Endodermal cell (in vitro differentiated cells): ENCODE data around the gene MGAT3. TPM values are rescaled to one million over a fixed set of nuclear protein-coding genes. Genes with fewer than 3 reads are reported as not detected.

Experiments used
- DNase-seq: peaks from one replicate; pipeline ENCODE4 v3.0.0-alpha.2; 2017
- H3K27ac ChIP-seq: 2 replicates; pipeline ENCODE4 v1.5.1; 2013; ENCODE audit warnings: mild to moderate bottlenecking, low read depth, low read length, moderate library complexity
- H3K27me3 ChIP-seq: 2 replicates; pipeline ENCODE4 v1.6.1; 2013; ENCODE audit warnings: mild to moderate bottlenecking, low read length, moderate library complexity; ENCODE audit not compliant: insufficient read depth, control insufficient read depth, poor library complexity, severe bottlenecking
- H3K36me3 ChIP-seq: 2 replicates; pipeline ENCODE4 v1.7.0; 2013; ENCODE audit warnings: mild to moderate bottlenecking, low read length, moderate library complexity; ENCODE audit not compliant: control insufficient read depth, insufficient read depth
- H3K4me1 ChIP-seq: one replicate; pipeline ENCODE4 v1.7.0; 2013; ENCODE audit warnings: low read length; ENCODE audit not compliant: control insufficient read depth, insufficient read depth
- H3K4me3 ChIP-seq: 2 replicates; pipeline ENCODE4 v1.5.1; 2013; ENCODE audit warnings: mild to moderate bottlenecking, low read length, moderate library complexity
- H3K9ac ChIP-seq: 2 replicates; pipeline ENCODE4 v1.6.1; 2013; ENCODE audit warnings: mild to moderate bottlenecking, low read length, moderate library complexity; ENCODE audit not compliant: poor library complexity, severe bottlenecking; ENCODE audit errors: extremely low read depth
- H3K9me3 ChIP-seq: 2 replicates; pipeline ENCODE4 v1.6.1; 2013; ENCODE audit warnings: mild to moderate bottlenecking, low read length, moderate library complexity; ENCODE audit not compliant: control insufficient read depth
- H3K27ac Mint-ChIP-seq: 2 replicates; pipeline ENCODE4 v1.8.0; 2020; ENCODE audit warnings: mixed read lengths
- H3K27me3 Mint-ChIP-seq: 2 replicates; pipeline ENCODE4 v1.8.0; 2021; ENCODE audit warnings: mild to moderate bottlenecking, mixed read lengths; ENCODE audit not compliant: insufficient read depth
- H3K36me3 Mint-ChIP-seq: 2 replicates; pipeline ENCODE4 v1.8.0; 2020; ENCODE audit warnings: low read depth, mixed read lengths
- H3K4me1 Mint-ChIP-seq: 2 replicates; pipeline ENCODE4 v1.8.0; 2020; ENCODE audit warnings: mixed read lengths
- H3K4me3 Mint-ChIP-seq: 2 replicates; pipeline ENCODE4 v1.8.0; 2020; ENCODE audit warnings: mild to moderate bottlenecking, moderate library complexity, mixed read lengths
- H3K9me3 Mint-ChIP-seq: 2 replicates; pipeline ENCODE4 v1.8.0; 2020; ENCODE audit warnings: mild to moderate bottlenecking, mixed read lengths
- WGBS, 2 experiments: methylation state at CpG; one replicate each; pipeline versions ENCODE4 v1.1.5 to v1.1.7; 2013; ENCODE audit warnings: missing lambda C conversion rate in 2 of 2, mixed read lengths in 1 of 2; ENCODE audit not compliant: insufficient coverage in 1 of 2, insufficient read length in 1 of 2; 5-methylcytosine and 5-hydroxymethylcytosine counted together
- total RNA-seq, 2 donors: library from RNA; stranded (reverse); fragmentation: NEBNext Ultra II Directional in 1 of 2; extraction: Animal tissue kit (Norgen Biotek cat#: 25700) in 1 of 2; gene quantifications; 2 replicates in 1 of 2; 3 replicates in 1 of 2; pipeline ENCODE4 v1.2.1, GENCODE V29; 2021
- TF ChIP-seq, protein P1 (sequence below): fragments of 200-600 bp; sonication (generic); conservative IDR thresholded peaks from 2 replicates; pipeline ENCODE4 v1.5.0; 2021; ENCODE audit warnings: antibody characterized with exemption, mild to moderate bottlenecking

MGAT3 gene
- total RNA-seq, 2 donors from 2014 or later: 9.0 to 16.7 TPM

DNA sequence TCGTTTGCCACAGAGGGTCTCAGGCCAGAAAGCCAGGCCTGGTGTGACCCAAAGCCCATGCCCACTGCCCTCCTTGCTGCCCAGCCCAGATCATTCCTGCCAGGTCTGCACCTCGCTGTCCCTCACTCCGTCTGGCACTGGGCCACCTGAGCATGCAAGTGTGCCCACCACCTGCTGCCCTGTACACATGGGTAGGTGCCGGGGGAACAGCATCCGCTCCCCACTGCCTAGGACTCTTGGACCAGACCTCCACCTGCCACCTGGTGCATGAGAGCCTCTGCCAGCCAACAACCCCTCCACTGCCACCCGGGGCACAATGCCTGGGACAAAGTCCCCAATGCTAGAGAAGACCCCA lies 12.5 kb downstream of the MGAT3 start:
- H3K27me3 Mint-ChIP-seq: no peaks in the 10 kb centered on the region
- peaks cover 38% of the 10 kb centered on the region for H3K4me1 ChIP-seq
- no peaks in the 10 kb centered on the region for H3K27me3 ChIP-seq
- no peaks in the 10 kb centered on the region for H3K9me3 ChIP-seq
- 86 to 100% methylated on average over 2 to 6 of the region's 6 CpGs for WGBS, 2 experiments
- H3K36me3 Mint-ChIP-seq: no peaks in the 10 kb centered on the region
- no peak overlapping the region for H3K4me3 Mint-ChIP-seq
- H3K4me3 ChIP-seq: no peak overlapping the region
- H3K27ac ChIP-seq: no peak overlapping the region
- no peaks in the 10 kb centered on the region for H3K9me3 Mint-ChIP-seq
- H3K4me1 Mint-ChIP-seq: peaks cover 31% of the 10 kb centered on the region
- H3K27ac Mint-ChIP-seq: no peak overlapping the region
- TF ChIP-seq, protein P1, sequence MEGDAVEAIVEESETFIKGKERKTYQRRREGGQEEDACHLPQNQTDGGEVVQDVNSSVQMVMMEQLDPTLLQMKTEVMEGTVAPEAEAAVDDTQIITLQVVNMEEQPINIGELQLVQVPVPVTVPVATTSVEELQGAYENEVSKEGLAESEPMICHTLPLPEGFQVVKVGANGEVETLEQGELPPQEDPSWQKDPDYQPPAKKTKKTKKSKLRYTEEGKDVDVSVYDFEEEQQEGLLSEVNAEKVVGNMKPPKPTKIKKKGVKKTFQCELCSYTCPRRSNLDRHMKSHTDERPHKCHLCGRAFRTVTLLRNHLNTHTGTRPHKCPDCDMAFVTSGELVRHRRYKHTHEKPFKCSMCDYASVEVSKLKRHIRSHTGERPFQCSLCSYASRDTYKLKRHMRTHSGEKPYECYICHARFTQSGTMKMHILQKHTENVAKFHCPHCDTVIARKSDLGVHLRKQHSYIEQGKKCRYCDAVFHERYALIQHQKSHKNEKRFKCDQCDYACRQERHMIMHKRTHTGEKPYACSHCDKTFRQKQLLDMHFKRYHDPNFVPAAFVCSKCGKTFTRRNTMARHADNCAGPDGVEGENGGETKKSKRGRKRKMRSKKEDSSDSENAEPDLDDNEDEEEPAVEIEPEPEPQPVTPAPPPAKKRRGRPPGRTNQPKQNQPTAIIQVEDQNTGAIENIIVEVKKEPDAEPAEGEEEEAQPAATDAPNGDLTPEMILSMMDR: no peak
- H3K9ac ChIP-seq: no peak overlapping the region
- H3K36me3 ChIP-seq: no peaks in the 10 kb centered on the region
- no peak for DNase-seq

DNA sequence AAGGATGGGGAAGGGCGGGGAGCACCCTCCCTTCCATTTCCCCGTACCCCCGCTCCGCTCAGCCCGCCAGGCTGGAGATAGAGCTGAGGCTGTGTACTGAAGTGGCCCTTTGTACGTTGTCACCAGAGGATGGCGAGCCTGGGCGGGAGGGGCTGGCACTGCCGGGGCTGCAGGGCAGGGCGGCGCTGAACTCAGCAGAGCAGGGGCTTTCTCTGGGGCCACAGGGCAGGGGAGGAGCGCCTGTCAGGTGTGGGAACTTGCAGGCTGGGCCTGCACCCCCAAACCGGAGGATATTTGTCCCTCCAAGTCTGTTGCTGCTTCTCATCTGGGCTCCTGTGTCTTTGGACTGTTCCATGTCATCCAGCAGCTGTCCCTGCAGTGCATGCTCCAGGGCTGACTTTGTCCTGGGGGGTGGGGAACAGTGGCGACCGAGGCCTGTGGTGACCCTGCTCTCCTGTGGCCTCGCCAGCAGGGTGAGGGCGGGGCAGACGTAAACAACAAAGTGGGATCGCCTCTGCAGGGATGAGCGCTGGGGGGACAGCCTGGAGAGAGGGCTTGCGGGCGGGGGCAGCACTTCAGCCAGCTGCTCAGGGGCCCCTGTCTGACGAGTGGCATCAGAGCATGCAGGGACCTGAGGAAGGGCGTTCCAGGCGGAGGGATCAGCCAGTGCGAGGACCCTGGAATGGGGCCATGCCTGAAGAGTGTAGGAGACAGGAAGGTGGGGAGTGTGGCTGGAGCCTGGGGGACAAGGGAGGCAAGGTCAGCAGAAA lies 13.1 kb downstream of the MGAT3 start:
- Histone ChIP-seq H3K27me3 (no peaks in the 10 kb centered on the region), H3K9me3 (no peaks in the 10 kb centered on the region), H3K36me3 (no peaks in the 10 kb centered on the region), H3K4me3 (no peak overlapping the region), H3K27ac (peak overlapping the region; percentile 6), H3K9ac (no peak overlapping the region), H3K4me1 (peaks cover 42% of the 10 kb centered on the region)
- Mint-ChIP-seq H3K27me3 (no peaks in the 10 kb centered on the region), H3K4me3 (peak overlapping the region; percentile 32), H3K9me3 (no peaks in the 10 kb centered on the region), H3K36me3 (no peaks in the 10 kb centered on the region), H3K4me1 (peaks cover 35% of the 10 kb centered on the region), H3K27ac (peak overlapping the region; percentile 46)
- 56 to 76% methylated on average over 9 to 26 of the region's 26 CpGs for WGBS, 2 experiments
- TF ChIP-seq, protein P1: no peak
- DNase-seq: no peak

DNA sequence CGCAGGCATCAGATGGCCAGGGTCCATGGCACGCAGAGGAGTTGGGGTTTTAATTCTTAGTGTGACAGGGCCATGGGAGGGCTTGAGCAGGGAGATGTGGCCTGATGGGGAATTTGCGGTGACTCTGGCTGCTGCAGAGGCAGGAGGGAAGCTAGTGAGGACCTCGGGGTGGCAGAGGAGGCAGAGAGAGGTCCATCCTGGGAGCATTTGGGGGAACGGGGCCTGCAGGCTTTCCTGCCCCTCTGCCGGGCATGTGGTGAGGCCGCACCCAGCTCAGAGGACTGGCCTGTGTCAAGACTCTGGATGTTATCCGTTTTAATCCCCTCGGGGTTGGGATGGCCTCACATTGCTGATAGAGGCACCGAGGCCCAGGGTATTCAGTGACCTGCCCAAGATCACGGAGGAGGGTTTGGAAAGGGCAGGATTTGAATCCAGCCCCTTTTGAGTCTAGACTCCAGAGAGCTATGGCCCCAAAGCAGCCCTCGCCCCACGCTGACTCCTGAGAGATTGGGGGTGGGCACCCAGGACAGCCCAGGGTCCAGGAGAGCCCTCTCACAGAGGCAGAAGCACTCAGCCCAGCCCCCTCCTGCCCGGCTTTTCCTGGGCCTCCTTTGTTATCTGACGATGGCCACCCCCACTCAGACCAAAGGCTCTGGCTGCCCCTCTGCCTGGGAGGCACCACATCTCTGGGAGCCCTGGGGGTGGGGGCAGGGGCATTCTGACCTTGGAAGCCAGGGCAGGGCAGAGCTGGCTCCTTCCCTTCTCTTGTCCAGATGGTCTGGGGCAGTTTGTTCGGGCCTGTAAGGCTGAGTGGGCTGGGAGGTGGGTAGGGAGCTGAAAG lies 13.9 kb downstream of the MGAT3 start:
- Histone ChIP-seq H3K4me1 (peaks cover 42% of the 10 kb centered on the region), H3K36me3 (no peaks in the 10 kb centered on the region), H3K4me3 (no peak overlapping the region), H3K9me3 (no peaks in the 10 kb centered on the region), H3K27ac (peak overlapping the region; percentile 58), H3K27me3 (no peaks in the 10 kb centered on the region), H3K9ac (no peak overlapping the region)
- DNase-seq: no peak
- TF ChIP-seq, protein P1: no peak
- Mint-ChIP-seq H3K4me1 (peaks cover 35% of the 10 kb centered on the region), H3K36me3 (no peaks in the 10 kb centered on the region), H3K4me3 (peak overlapping the region; percentile 32), H3K27me3 (no peaks in the 10 kb centered on the region), H3K9me3 (no peaks in the 10 kb centered on the region), H3K27ac (peak overlapping the region; percentile 46)
- 70 to 77% methylated on average over 10 to 16 of the region's 16 CpGs for WGBS, 2 experiments
